ENCODE measurements around the gene TBXA2R. TPM values are rescaled to one million over a fixed set of nuclear protein-coding genes. Genes with fewer than 3 reads are reported as not detected.
A peak's percentile ranks its signal among the peaks of the same experiment; 100 is the strongest.

TBXA2R gene
- total RNA-seq, 4 donors from 2014 or later: 4.8 to 17.2 (median 7.7) TPM

GRCh38 chr19:3646336-3647092 is 39.8 kb upstream of the TBXA2R start:
- no peak for TF ChIP-seq EP300 (IDR thresholded peaks at IDR 0.05)
- Histone ChIP-seq H3K9me3 (no peaks in the 10 kb centered on the region), H3K36me3 (peaks cover 58 to 92% (median 90%) of the 10 kb centered on the region in 4 donors), H3K4me3 (no peak overlapping the region), H3K27ac (replicated peaks in 1 of 4) (no peak overlapping the region), H3K27me3 (no peaks in the 10 kb centered on the region), H3K4me1 (peaks cover 0 to 21% (median 17%) of the 10 kb centered on the region in 4 donors)
- intact Hi-C loops (cut with DNase I): no loop called here
- 87% methylated on average over 13 of the region's 23 CpGs for WGBS
- DNase-seq (ENCODE audit: extremely low spot score): no peak

- Histone ChIP-seq H3K9me3 (no peaks in the 10 kb centered on the region), H3K4me1 (peaks cover 0 to 21% (median 17%) of the 10 kb centered on the region in 4 donors), H3K36me3 (peaks cover 60 to 92% (median 90%) of the 10 kb centered on the region in 4 donors), H3K4me3 (no peak overlapping the region), H3K27ac (replicated peaks in 1 of 4) (peak overlapping the region in 1 of 4 donors; percentile 14), H3K27me3 (no peaks in the 10 kb centered on the region)
- intact Hi-C loops (cut with DNase I): no loop called here
- no peak for DNase-seq (ENCODE audit: extremely low spot score)
- WGBS: 87% methylated on average over 14 of the region's 21 CpGs
- no peak for TF ChIP-seq EP300 (IDR thresholded peaks at IDR 0.05)
- TF ChIP-seq POLR2AphosphoS5 (IDR thresholded peaks at IDR 0.05): no peak
- TF ChIP-seq CTCF (IDR thresholded peaks at IDR 0.05): no peak
- no peak for TF ChIP-seq POLR2A (IDR thresholded peaks at IDR 0.05; ENCODE audit: low read depth)
Measured at GRCh38 chr19:3645726-3646125, 39.1 kb upstream of the TBXA2R start.

- DNase-seq (ENCODE audit: extremely low spot score): no peak
- WGBS: 51% methylated on average over 10 of the region's 11 CpGs
- Histone ChIP-seq H3K4me3 (no peak overlapping the region), H3K9me3 (no peaks in the 10 kb centered on the region), H3K36me3 (peaks cover 57 to 92% (median 90%) of the 10 kb centered on the region in 4 donors), H3K27ac (replicated peaks in 1 of 4) (peak overlapping the region in 2 of 4 donors; percentile 22 to 41), H3K27me3 (no peaks in the 10 kb centered on the region), H3K4me1 (peaks cover 0 to 19% (median 16%) of the 10 kb centered on the region in 4 donors)
- intact Hi-C loops (cut with DNase I): no loop called here
- no peak for TF ChIP-seq EP300 (IDR thresholded peaks at IDR 0.05)
- no peak for TF ChIP-seq POLR2AphosphoS5 (IDR thresholded peaks at IDR 0.05)
- no peak for TF ChIP-seq POLR2A (IDR thresholded peaks at IDR 0.05; ENCODE audit: low read depth)
- TF ChIP-seq CTCF (IDR thresholded peaks at IDR 0.05): no peak
Measured at GRCh38 chr19:3645067-3645396, 38.4 kb upstream of the TBXA2R start.

GRCh38 chr19:3644351-3645066 is 37.8 kb upstream of the TBXA2R start:
- Histone ChIP-seq H3K9me3 (no peaks in the 10 kb centered on the region), H3K4me1 (peaks cover 0 to 19% (median 14%) of the 10 kb centered on the region in 4 donors), H3K36me3 (peaks cover 59 to 94% (median 92%) of the 10 kb centered on the region in 4 donors), H3K27ac (replicated peaks in 1 of 4) (peak overlapping the region in 3 of 4 donors; percentile 22 to 42 (median 41)), H3K27me3 (no peaks in the 10 kb centered on the region), H3K4me3 (no peak overlapping the region)
- WGBS: 56% methylated on average over 12 of the region's 19 CpGs
- no peak for DNase-seq (ENCODE audit: extremely low spot score)
- intact Hi-C loops (cut with DNase I): no loop called here
- TF ChIP-seq POLR2AphosphoS5 (IDR thresholded peaks at IDR 0.05) (peak in 1 of 2 donors; percentile 17), EP300 (IDR thresholded peaks at IDR 0.05) (no peak)

- peak overlapping the region in 2 of 4 donors; percentile 41 to 42 for H3K27ac ChIP-seq (replicated peaks in 1 of 4)
- no peaks in the 10 kb centered on the region for H3K27me3 ChIP-seq
- no peaks in the 10 kb centered on the region for H3K9me3 ChIP-seq
- no peak for TF ChIP-seq POLR2AphosphoS5 (IDR thresholded peaks at IDR 0.05)
- no peak for DNase-seq (ENCODE audit: extremely low spot score)
- H3K4me1 ChIP-seq: peaks cover 0 to 19% (median 14%) of the 10 kb centered on the region in 4 donors
- intact Hi-C loops (cut with DNase I): no loop called here
- H3K36me3 ChIP-seq: peaks cover 66 to 100% (median 98%) of the 10 kb centered on the region in 4 donors
- 86% methylated on average over 13 of the region's 28 CpGs for WGBS
- no peak overlapping the region for H3K4me3 ChIP-seq
Measured at GRCh38 chr19:3643674-3644313, 37.1 kb upstream of the TBXA2R start.
